Esophagus mucosa (tissue), 1 donor: ENCODE data around the gene TM9SF1. TPM values are rescaled to one million over a fixed set of nuclear protein-coding genes. Genes with fewer than 3 reads are reported as not detected.

Experiments used
- ATAC-seq: fragments of 200-7000 bp; cut with Tn5 transposase; one replicate; pipeline ENCODE4 v1.9.1; 2020
- total RNA-seq: library from RNA; stranded (reverse); gene quantifications from one replicate; pipeline ENCODE4 v1.2.4, GENCODE V29; 2023
- donor health status: DM: yes; HTN: yes; CAD: no.

TM9SF1 gene
- total RNA-seq: 30.3 TPM

- peak; percentile 91 for ATAC-seq
Measured at GRCh38 chr14:24195186-24196070, at the start of gene TM9SF1. Gene TM9SF1, minus strand, starts transcription at chr14:24195441. Its CDS starts 422 bp downstream, at chr14:24195019.

- ATAC-seq: peak; percentile 5
Measured at GRCh38 chr14:24243336-24243836, 48.1 kb upstream of the TM9SF1 start.

- ATAC-seq: peak; percentile 69
Measured at GRCh38 chr14:24241829-24242443, 46.7 kb upstream of the TM9SF1 start.

GRCh38 chr14:24240110-24240918, 45.1 kb upstream of the TM9SF1 start:
- ATAC-seq: no peak

- ATAC-seq: no peak
Measured at GRCh38 chr14:24238527-24239037, 43.3 kb upstream of the TM9SF1 start.

- peak; percentile 2 for ATAC-seq
Measured at GRCh38 chr14:24238123-24238522, 42.9 kb upstream of the TM9SF1 start.

GRCh38 chr14:24237463-24237955, 42.3 kb upstream of the TM9SF1 start:
- ATAC-seq: no peak

GRCh38 chr14:24236689-24237462, 41.6 kb upstream of the TM9SF1 start:
- ATAC-seq: no peak

GRCh38 chr14:24235804-24236688, 40.8 kb upstream of the TM9SF1 start:
- ATAC-seq: no peak

- ATAC-seq: no peak
Measured at GRCh38 chr14:24234095-24235005, 39.1 kb upstream of the TM9SF1 start.

- no peak for ATAC-seq
Measured at GRCh38 chr14:24233538-24233866, 38.3 kb upstream of the TM9SF1 start.

GRCh38 chr14:24232645-24233537, 37.6 kb upstream of the TM9SF1 start, which contains the start of gene GMPR2:
Gene GMPR2, plus strand, starts transcription at chr14:24232929. Its CDS starts 325 bp downstream, at chr14:24233254.
- ATAC-seq: peak; percentile 14

GRCh38 chr14:24232121-24232644, 36.9 kb upstream of the TM9SF1 start, which contains the start of gene NEDD8:
Gene NEDD8, minus strand, starts transcription at chr14:24232367. Its CDS starts 100 bp downstream, at chr14:24232267.
- peak; percentile 69 for ATAC-seq

GRCh38 chr14:24231263-24232120, 36.3 kb upstream of the TM9SF1 start:
- ATAC-seq: peak; percentile 47

- no peak for ATAC-seq
Measured at GRCh38 chr14:24228902-24229301, 33.7 kb upstream of the TM9SF1 start.

GRCh38 chr14:24226473-24226872, 31.2 kb upstream of the TM9SF1 start:
- no peak for ATAC-seq

- no peak for ATAC-seq
Measured at GRCh38 chr14:24224618-24225071, 29.4 kb upstream of the TM9SF1 start.
